ENCODE measurements around the gene CCRL2. TPM values are rescaled to one million over a fixed set of nuclear protein-coding genes. Genes with fewer than 3 reads are reported as not detected.

Gene CCRL2
- total and polyA plus RNA-seq, 2 of the 8 experiments (the other 6 are each of a cell fraction or from before 2014, with no cell fraction given) = not detected

- Histone ChIP-seq H2BK20ac (ENCODE audit: low read length) (no peak overlapping the region), H2BK15ac (ENCODE audit: low read length) (no peak overlapping the region), H2AFZ (ENCODE audit: low read length) (no peak overlapping the region), H3K4me2 (ENCODE audit: insufficient read depth in 1 of 2, low read depth in 2 of 2, low read length in 2 of 2) (no peak overlapping the region), H3K56ac (replicated peaks; ENCODE audit: insufficient read length, low read depth, low read length) (no peak overlapping the region), H4K91ac (replicated peaks; ENCODE audit: insufficient read length, low read length) (no peak overlapping the region), H3K9ac (replicated peaks in 1 of 4; ENCODE audit: extremely low read depth in 1 of 4, low read depth in 3 of 4, low read length in 3 of 4) (no peak overlapping the region), H3K14ac (ENCODE audit: insufficient read length) (no peak overlapping the region), H4K5ac (ENCODE audit: insufficient read length, low read depth, low read length) (no peak overlapping the region), H3K23me2 (ENCODE audit: low read depth, low read length) (no peaks in the 10 kb centered on the region), H3K4me1 (replicated peaks in 1 of 4; ENCODE audit: control insufficient read depth in 3 of 4, insufficient read depth in 4 of 4, low read length in 3 of 4) (peaks cover 0 to 14% (median 6%) of the 10 kb centered on the region in 4 experiments; a peak in 5 of 7 replicates), H3K4ac (replicated peaks; ENCODE audit: insufficient read length, low read depth, low read length) (no peak overlapping the region), H2AK5ac (ENCODE audit: low read depth, low read length) (no peak overlapping the region), H4K20me1 (replicated peaks in 1 of 2; ENCODE audit: control insufficient read depth in 1 of 2, insufficient read depth in 2 of 2, low read length in 2 of 2) (no peaks in the 10 kb centered on the region), H3K27ac (ENCODE audit: low read depth, low read length) (no peak overlapping the region), H3K23ac (ENCODE audit: insufficient read length) (no peak overlapping the region), H3K9me3 (ENCODE audit: insufficient read depth in 2 of 2, low read depth in 1 of 2, low read length in 1 of 2) (no peaks in the 10 kb centered on the region), H4K8ac (ENCODE audit: extremely low read depth, insufficient read depth, low read length) (no peak overlapping the region), H2BK120ac (replicated peaks; ENCODE audit: low read depth, low read length) (no peak overlapping the region), H3K79me1 (ENCODE audit: low read depth, low read length) (no peaks in the 10 kb centered on the region), H2BK5ac (ENCODE audit: low read depth, low read length) (no peak overlapping the region), H2BK12ac (ENCODE audit: low read depth, low read length) (no peak overlapping the region), H3K18ac (ENCODE audit: extremely low read depth, low read length) (no peak overlapping the region), H3K4me3 (ENCODE audit: extremely low read depth in 1 of 4, insufficient read depth in 2 of 4, low read depth in 3 of 4, low read length in 4 of 4) (no peak overlapping the region), H3K79me2 (ENCODE audit: control insufficient read depth in 1 of 2, insufficient read depth in 2 of 2, low read length in 2 of 2) (no peaks in the 10 kb centered on the region), H3K36me3 (ENCODE audit: control insufficient read depth in 2 of 4, insufficient read depth in 4 of 4, low read length in 3 of 4) (no peaks in the 10 kb centered on the region), H3K27me3 (replicated peaks in 1 of 4; ENCODE audit: control insufficient read depth in 3 of 4, extremely low read depth in 1 of 4, insufficient read depth in 3 of 4, low read length in 3 of 4) (no peaks in the 10 kb centered on the region)
- no peak for DNase-seq (ENCODE audit: low read depth in 1 of 2, low spot score in 2 of 2)
- POLR2A ChIA-PET (ENCODE audit: partially characterized antibody) = interaction anchor here (1.2 kb wide), 1 partner anchor 194 kb away, joined by 3 read pairs; no protein-coding TSS in a partner anchor
- TF ChIP-seq BCL11A (IDR thresholded peaks at IDR 0.05; ENCODE audit: low read depth in 2 of 2, low read length in 2 of 2) = no peak
- TF ChIP-seq CEBPB (IDR thresholded peaks at IDR 0.05; ENCODE audit: low read depth, low read length) = no peak
- no peak for TF ChIP-seq TEAD4 (IDR thresholded peaks at IDR 0.05; ENCODE audit: low read depth, low read length)
- TF ChIP-seq NRF1 (IDR thresholded peaks at IDR 0.05; ENCODE audit: low read depth, low read length) = no peak
- no peak for TF ChIP-seq CBX8 (IDR thresholded peaks at IDR 0.05; ENCODE audit: borderline replicate concordance, low read depth, low read length)
- no peak for TF ChIP-seq ASH2L (IDR thresholded peaks at IDR 0.05; ENCODE audit: low read length)
- no peak for TF ChIP-seq SIN3A (conservative IDR thresholded peaks at IDR 0.05 in 1 of 2, IDR thresholded peaks at IDR 0.05 in 1 of 2; ENCODE audit: low read depth in 1 of 2, low read length in 2 of 2)
- WGBS, 2 experiments (ENCODE audit: extremely low coverage in 1 of 2, insufficient coverage in 1 of 2, insufficient read length in 1 of 2, insufficient replicate concordance in 2 of 2, low coverage in 1 of 2, low lambda C conversion rate in 2 of 2, missing lambda C conversion rate in 1 of 2) = 87% methylated on average over 3 of the region's 3 CpGs; no CpG with 5 or more reads in 1 of the 2 experiments
- CTCF ChIA-PET (ENCODE audit: partially characterized antibody) = no interaction called here
- no peak for FAIRE-seq
Measured at GRCh38 chr3:46381625-46382024, 25.4 kb upstream of the CCRL2 start.

All from H1 (cell line).